WTC11 (cell line): ENCODE measurements around the gene ERMAP.

Experiments used
- E2F1 ChIP-seq: sonication (generic); formaldehyde crosslinking; IDR thresholded peaks from 2 replicates; pipeline ENCODE4 v1.8.0; 2022; ENCODE audit warnings: mild to moderate bottlenecking, missing genetic modification reagents
- E2F4 ChIP-seq: sonication (generic); formaldehyde crosslinking; IDR thresholded peaks from 2 replicates; pipeline ENCODE4 v1.8.1; 2022; ENCODE audit warnings: low read depth, mild to moderate bottlenecking, moderate library complexity, missing genetic modification reagents, borderline replicate concordance
- ESRRA ChIP-seq: sonication (generic); formaldehyde crosslinking; IDR thresholded peaks from 2 replicates; pipeline ENCODE4 v1.8.1; 2022; ENCODE audit warnings: mild to moderate bottlenecking, missing genetic modification reagents, borderline replicate concordance
- OVOL2 ChIP-seq: fragments of 250-450 bp; sonication (Bioruptor Pico); IDR thresholded peaks from 2 replicates; pipeline ENCODE4 v1.9.0; 2021; ENCODE audit warnings: mild to moderate bottlenecking, borderline replicate concordance
- SMAD3 ChIP-seq: sonication (generic); formaldehyde crosslinking; IDR thresholded peaks from 2 replicates; pipeline ENCODE4 v1.8.0; 2022; ENCODE audit warnings: missing genetic modification reagents, mild to moderate bottlenecking, borderline replicate concordance
- SOX15 ChIP-seq: fragments of 250-450 bp; sonication (Bioruptor Pico); IDR thresholded peaks from 2 replicates; pipeline ENCODE4 v1.9.0; 2021; ENCODE audit warnings: mild to moderate bottlenecking
- STAT6 ChIP-seq: sonication (generic); formaldehyde crosslinking; conservative IDR thresholded peaks from 2 replicates; pipeline ENCODE4 v1.8.1; 2023; ENCODE audit warnings: mild to moderate bottlenecking, low read depth, missing genetic modification reagents, moderate library complexity
- USF2 ChIP-seq: sonication (generic); formaldehyde crosslinking; IDR thresholded peaks from 2 replicates; pipeline ENCODE4 v1.8.1; 2023; ENCODE audit warnings: mild to moderate bottlenecking, missing genetic modification reagents, moderate library complexity
- ZNF121 ChIP-seq: sonication (generic); formaldehyde crosslinking; IDR thresholded peaks from 2 replicates; pipeline ENCODE4 v1.8.0; 2023; ENCODE audit warnings: missing genetic modification reagents
- ZNF423 ChIP-seq: fragments of 250-450 bp; sonication (Bioruptor Pico); IDR thresholded peaks from 2 replicates; pipeline ENCODE4 v2.1.2; 2022; ENCODE audit warnings: mild to moderate bottlenecking, moderate library complexity
- TF ChIP-seq, protein P1 (sequence below): fragments of 200-600 bp; IDR thresholded peaks from 2 replicates; pipeline ENCODE4 v1.8.0; 2022; ENCODE audit warnings: antibody characterized with exemption
- TF ChIP-seq, protein P2 (sequence below): fragments of 250-450 bp; sonication (Bioruptor Pico); IDR thresholded peaks from 2 replicates; pipeline ENCODE4 v1.9.0; 2021; ENCODE audit warnings: moderate library complexity, mild to moderate bottlenecking, inconsistent platforms, borderline replicate concordance
- TF ChIP-seq, protein P3 (sequence below): sonication (generic); formaldehyde crosslinking; IDR thresholded peaks from 2 replicates; pipeline ENCODE4 v1.8.1; 2023; ENCODE audit warnings: mild to moderate bottlenecking, missing genetic modification reagents
- TF ChIP-seq, protein P4 (sequence below): sonication (generic); formaldehyde crosslinking; IDR thresholded peaks from 2 replicates; pipeline ENCODE4 v1.8.0; 2022; ENCODE audit warnings: mild to moderate bottlenecking, missing genetic modification reagents

- TF ChIP-seq, protein P1, sequence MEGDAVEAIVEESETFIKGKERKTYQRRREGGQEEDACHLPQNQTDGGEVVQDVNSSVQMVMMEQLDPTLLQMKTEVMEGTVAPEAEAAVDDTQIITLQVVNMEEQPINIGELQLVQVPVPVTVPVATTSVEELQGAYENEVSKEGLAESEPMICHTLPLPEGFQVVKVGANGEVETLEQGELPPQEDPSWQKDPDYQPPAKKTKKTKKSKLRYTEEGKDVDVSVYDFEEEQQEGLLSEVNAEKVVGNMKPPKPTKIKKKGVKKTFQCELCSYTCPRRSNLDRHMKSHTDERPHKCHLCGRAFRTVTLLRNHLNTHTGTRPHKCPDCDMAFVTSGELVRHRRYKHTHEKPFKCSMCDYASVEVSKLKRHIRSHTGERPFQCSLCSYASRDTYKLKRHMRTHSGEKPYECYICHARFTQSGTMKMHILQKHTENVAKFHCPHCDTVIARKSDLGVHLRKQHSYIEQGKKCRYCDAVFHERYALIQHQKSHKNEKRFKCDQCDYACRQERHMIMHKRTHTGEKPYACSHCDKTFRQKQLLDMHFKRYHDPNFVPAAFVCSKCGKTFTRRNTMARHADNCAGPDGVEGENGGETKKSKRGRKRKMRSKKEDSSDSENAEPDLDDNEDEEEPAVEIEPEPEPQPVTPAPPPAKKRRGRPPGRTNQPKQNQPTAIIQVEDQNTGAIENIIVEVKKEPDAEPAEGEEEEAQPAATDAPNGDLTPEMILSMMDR: no peak
- TF ChIP-seq, protein P2, sequence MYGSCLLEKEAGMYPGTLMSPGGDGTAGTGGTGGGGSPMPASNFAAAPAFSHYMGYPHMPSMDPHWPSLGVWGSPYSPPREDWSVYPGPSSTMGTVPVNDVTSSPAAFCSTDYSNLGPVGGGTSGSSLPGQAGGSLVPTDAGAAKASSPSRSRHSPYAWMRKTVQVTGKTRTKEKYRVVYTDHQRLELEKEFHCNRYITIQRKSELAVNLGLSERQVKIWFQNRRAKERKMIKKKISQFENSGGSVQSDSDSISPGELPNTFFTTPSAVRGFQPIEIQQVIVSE: no peak
- TF ChIP-seq, protein P3, sequence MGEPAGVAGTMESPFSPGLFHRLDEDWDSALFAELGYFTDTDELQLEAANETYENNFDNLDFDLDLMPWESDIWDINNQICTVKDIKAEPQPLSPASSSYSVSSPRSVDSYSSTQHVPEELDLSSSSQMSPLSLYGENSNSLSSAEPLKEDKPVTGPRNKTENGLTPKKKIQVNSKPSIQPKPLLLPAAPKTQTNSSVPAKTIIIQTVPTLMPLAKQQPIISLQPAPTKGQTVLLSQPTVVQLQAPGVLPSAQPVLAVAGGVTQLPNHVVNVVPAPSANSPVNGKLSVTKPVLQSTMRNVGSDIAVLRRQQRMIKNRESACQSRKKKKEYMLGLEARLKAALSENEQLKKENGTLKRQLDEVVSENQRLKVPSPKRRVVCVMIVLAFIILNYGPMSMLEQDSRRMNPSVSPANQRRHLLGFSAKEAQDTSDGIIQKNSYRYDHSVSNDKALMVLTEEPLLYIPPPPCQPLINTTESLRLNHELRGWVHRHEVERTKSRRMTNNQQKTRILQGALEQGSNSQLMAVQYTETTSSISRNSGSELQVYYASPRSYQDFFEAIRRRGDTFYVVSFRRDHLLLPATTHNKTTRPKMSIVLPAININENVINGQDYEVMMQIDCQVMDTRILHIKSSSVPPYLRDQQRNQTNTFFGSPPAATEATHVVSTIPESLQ (CRISPR knock-in tag): no peak
- no peak for TF ChIP-seq OVOL2
- TF ChIP-seq USF2: no peak
- TF ChIP-seq, protein P4, sequence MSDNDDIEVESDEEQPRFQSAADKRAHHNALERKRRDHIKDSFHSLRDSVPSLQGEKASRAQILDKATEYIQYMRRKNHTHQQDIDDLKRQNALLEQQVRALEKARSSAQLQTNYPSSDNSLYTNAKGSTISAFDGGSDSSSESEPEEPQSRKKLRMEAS: no peak
- TF ChIP-seq SMAD3 (CRISPR knock-in tag): no peak
- no peak for TF ChIP-seq STAT6 (CRISPR knock-in tag)
- TF ChIP-seq E2F4: no peak
- no peak for TF ChIP-seq ZNF121 (CRISPR knock-in tag)
- TF ChIP-seq SOX15: no peak
- TF ChIP-seq E2F1 (CRISPR knock-in tag): no peak
- no peak for TF ChIP-seq ESRRA (CRISPR knock-in tag)
- TF ChIP-seq ZNF423 (CRISPR knock-in tag): no peak
These were observed 24.1 kb downstream of the ERMAP start for GRCh38 chr1:42841010-42841409.
